OCI-LY3 (cell line): ENCODE results near the gene RSKR.

ENCODE experiments used
- H2AFZ ChIP-seq: fragments of 200-600, 300-600 bp; shearing (Covaris generic); 2 replicates; pipeline ENCODE4 v1.6.0; 2014; ENCODE audit warnings: antibody characterized with exemption, low read depth, low read length
- H3K27ac ChIP-seq: fragments of 200-600, 300-600 bp; sonication (generic); 2 replicates; pipeline ENCODE4 v1.5.1; 2014; ENCODE audit warnings: mild to moderate bottlenecking, low read length, moderate library complexity, mixed read lengths
- H3K27me3 ChIP-seq: fragments of 200-600, 300-600 bp; sonication (generic); 2 replicates; pipeline ENCODE4 v1.6.1; 2014; ENCODE audit warnings: low read depth, low read length, mixed read lengths
- H3K36me3 ChIP-seq: fragments of 200-600, 300-600 bp; sonication (generic); replicated peaks from 2 replicates; pipeline ENCODE3; 2014; ENCODE audit warnings: low read depth, low read length, mixed read lengths
- H3K4me1 ChIP-seq: fragments of 300-600, 200-600 bp; sonication (generic); 2 replicates; pipeline ENCODE4 v1.6.1; 2014; ENCODE audit warnings: low read length, mixed read lengths
- H3K4me2 ChIP-seq: fragments of 200-600, 300-600 bp; sonication (generic); 2 replicates; pipeline ENCODE4 v1.6.1; 2014; ENCODE audit warnings: low read length, mixed read lengths
- H3K4me3 ChIP-seq: fragments of 300-600, 200-600 bp; sonication (generic); 2 replicates; pipeline ENCODE4 v1.5.1; 2014; ENCODE audit warnings: antibody characterized with exemption, mild to moderate bottlenecking, low read length, moderate library complexity
- H3K79me2 ChIP-seq: fragments of 300-600, 200-600 bp; shearing (Covaris generic); 2 replicates; pipeline ENCODE4 v1.6.1; 2014; ENCODE audit warnings: mild to moderate bottlenecking, low read length, mixed read lengths
- H3K9ac ChIP-seq: fragments of 300-600, 200-600 bp; shearing (Covaris generic); 2 replicates; pipeline ENCODE4 v1.6.0; 2014; ENCODE audit warnings: mild to moderate bottlenecking, low read length, moderate library complexity
- H3K9me3 ChIP-seq: fragments of 200-600, 300-600 bp; shearing (Covaris generic); 2 replicates; pipeline ENCODE4 v1.6.1; 2014; ENCODE audit warnings: low read length, mixed read lengths; ENCODE audit not compliant: insufficient read depth
- H4K20me1 ChIP-seq: fragments of 200-600, 300-600 bp; sonication (generic); 2 replicates; pipeline ENCODE4 v1.6.1; 2016; ENCODE audit warnings: low read length, mixed read lengths; ENCODE audit not compliant: insufficient read depth
- EZH2phosphoT487 ChIP-seq: fragments of 200-600 bp; shearing (Covaris generic); IDR thresholded peaks from 2 replicates; pipeline ENCODE4 v1.6.1; 2018; ENCODE audit warnings: antibody characterized with exemption, mixed run types, low read depth
- TF ChIP-seq, protein P1 (sequence below): fragments of 200-600, 300-600 bp; sonication (generic); IDR thresholded peaks from 2 replicates; pipeline ENCODE4 v1.5.1; 2014; ENCODE audit warnings: antibody characterized with exemption, low read length, low read depth

The RSKR gene

GRCh38 chr17:28592260-28592659 is 21.7 kb downstream of the RSKR start:
- H3K4me2 ChIP-seq, result no peak overlapping the region
- no peaks in the 10 kb centered on the region for H3K27me3 ChIP-seq
- H3K4me3 ChIP-seq, result no peak overlapping the region
- TF ChIP-seq, protein P1, sequence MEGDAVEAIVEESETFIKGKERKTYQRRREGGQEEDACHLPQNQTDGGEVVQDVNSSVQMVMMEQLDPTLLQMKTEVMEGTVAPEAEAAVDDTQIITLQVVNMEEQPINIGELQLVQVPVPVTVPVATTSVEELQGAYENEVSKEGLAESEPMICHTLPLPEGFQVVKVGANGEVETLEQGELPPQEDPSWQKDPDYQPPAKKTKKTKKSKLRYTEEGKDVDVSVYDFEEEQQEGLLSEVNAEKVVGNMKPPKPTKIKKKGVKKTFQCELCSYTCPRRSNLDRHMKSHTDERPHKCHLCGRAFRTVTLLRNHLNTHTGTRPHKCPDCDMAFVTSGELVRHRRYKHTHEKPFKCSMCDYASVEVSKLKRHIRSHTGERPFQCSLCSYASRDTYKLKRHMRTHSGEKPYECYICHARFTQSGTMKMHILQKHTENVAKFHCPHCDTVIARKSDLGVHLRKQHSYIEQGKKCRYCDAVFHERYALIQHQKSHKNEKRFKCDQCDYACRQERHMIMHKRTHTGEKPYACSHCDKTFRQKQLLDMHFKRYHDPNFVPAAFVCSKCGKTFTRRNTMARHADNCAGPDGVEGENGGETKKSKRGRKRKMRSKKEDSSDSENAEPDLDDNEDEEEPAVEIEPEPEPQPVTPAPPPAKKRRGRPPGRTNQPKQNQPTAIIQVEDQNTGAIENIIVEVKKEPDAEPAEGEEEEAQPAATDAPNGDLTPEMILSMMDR, result no peak
- no peak for TF ChIP-seq EZH2phosphoT487
- peaks cover 7% of the 10 kb centered on the region; the same call in 1 of the 2 replicates for H4K20me1 ChIP-seq
- H3K79me2 ChIP-seq, result peaks cover 9% of the 10 kb centered on the region
- no peak overlapping the region for H3K9ac ChIP-seq
- no peaks in the 10 kb centered on the region for H3K9me3 ChIP-seq
- no peak overlapping the region for H2AFZ ChIP-seq
- peaks cover under 1% of the 10 kb centered on the region for H3K4me1 ChIP-seq
- H3K36me3 ChIP-seq, result peaks cover 48% of the 10 kb centered on the region
- H3K27ac ChIP-seq, result no peak overlapping the region

- no peak overlapping the region for H3K9ac ChIP-seq
- H3K4me2 ChIP-seq, result no peak overlapping the region
- peaks cover 11% of the 10 kb centered on the region; the same call in 1 of the 2 replicates for H4K20me1 ChIP-seq
- TF ChIP-seq, protein P1, result no peak
- no peak for TF ChIP-seq EZH2phosphoT487
- H3K27ac ChIP-seq, result no peak overlapping the region
- H2AFZ ChIP-seq, result no peak overlapping the region
- H3K9me3 ChIP-seq, result no peaks in the 10 kb centered on the region
- no peaks in the 10 kb centered on the region for H3K27me3 ChIP-seq
- H3K4me1 ChIP-seq, result peaks cover 2% of the 10 kb centered on the region
- no peak overlapping the region for H3K4me3 ChIP-seq
- peaks cover 75% of the 10 kb centered on the region for H3K36me3 ChIP-seq
- no peaks in the 10 kb centered on the region for H3K79me2 ChIP-seq
Observed at GRCh38 chr17:28585851-28586250, 28.1 kb downstream of the RSKR start.

- Histone ChIP-seq H3K36me3 (peaks cover 79% of the 10 kb centered on the region), H3K4me2 (no peak overlapping the region), H3K79me2 (no peaks in the 10 kb centered on the region), H3K4me3 (no peak overlapping the region), H3K27ac (no peak overlapping the region), H3K27me3 (no peaks in the 10 kb centered on the region), H2AFZ (no peak overlapping the region), H3K4me1 (peaks cover 16% of the 10 kb centered on the region), H3K9me3 (no peaks in the 10 kb centered on the region), H4K20me1 (peaks cover 16% of the 10 kb centered on the region; the same call in 1 of the 2 replicates), H3K9ac (no peak overlapping the region)
- TF ChIP-seq, protein P1, result no peak
- TF ChIP-seq EZH2phosphoT487, result no peak
Observed at GRCh38 chr17:28584434-28584833, 29.6 kb downstream of the RSKR start.

DNA sequence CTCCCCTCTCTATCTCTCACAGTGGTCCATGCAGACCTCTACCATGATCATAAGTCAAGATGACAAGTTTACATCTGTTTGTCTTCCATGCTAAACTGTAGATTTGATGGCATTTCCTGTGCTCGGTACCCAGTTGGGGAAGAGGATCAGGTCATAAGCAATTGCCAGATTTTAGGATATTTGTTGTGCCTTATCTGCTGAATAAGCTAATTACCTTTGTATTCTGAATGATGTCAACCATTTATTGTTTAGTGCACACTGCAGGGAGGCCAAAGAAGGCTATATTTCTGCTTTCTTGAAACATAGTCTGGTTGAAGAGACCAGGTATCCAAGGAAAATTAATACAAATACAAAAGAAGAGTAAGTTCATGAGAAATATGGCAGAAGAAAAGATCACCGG is 31.5 kb downstream of the RSKR start:
- Histone ChIP-seq H2AFZ (no peak overlapping the region), H3K27ac (no peak overlapping the region), H3K9me3 (no peaks in the 10 kb centered on the region), H3K27me3 (no peaks in the 10 kb centered on the region), H3K4me1 (peaks cover 28% of the 10 kb centered on the region), H3K36me3 (peaks cover 86% of the 10 kb centered on the region), H3K9ac (no peak overlapping the region), H3K79me2 (no peaks in the 10 kb centered on the region), H4K20me1 (peaks cover 10% of the 10 kb centered on the region; the same call in 1 of the 2 replicates), H3K4me2 (no peak overlapping the region), H3K4me3 (no peak overlapping the region)
- no peak for TF ChIP-seq EZH2phosphoT487
- TF ChIP-seq, protein P1, result no peak
